ENCODE results near the gene SBNO1.
A peak's percentile ranks its signal among the peaks of the same experiment; 100 is the strongest.
"Not testable (repeated sequence)": the region's sequence is repeated elsewhere in the genome, so short reads cannot be mapped to it uniquely, and the experiment has no call there.

The SBNO1 gene

DNA sequence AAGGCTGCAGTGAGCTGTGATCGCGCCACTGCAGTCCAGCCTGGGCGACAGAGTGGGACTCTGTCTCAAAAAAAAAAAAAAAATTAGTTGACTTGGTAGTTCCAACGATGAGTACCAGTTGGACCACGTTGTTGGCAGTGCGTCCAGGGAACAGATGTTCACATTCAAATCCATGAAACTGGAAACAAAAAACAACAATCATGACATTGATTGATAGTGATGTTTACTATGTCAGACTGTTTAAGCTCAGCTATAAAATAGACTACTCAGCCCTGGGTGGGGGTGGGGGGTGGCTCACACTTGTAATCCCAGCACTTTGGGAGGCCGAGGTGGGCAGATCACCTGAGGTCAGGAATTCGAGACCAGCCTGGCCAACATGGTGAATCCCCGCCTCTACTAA, 112.3 kb downstream of the SBNO1 start:
- 93% methylated on average over 3 of the region's 9 CpGs for WGBS (ENCODE audit: insufficient coverage)
- H3K27me3 ChIP-seq (replicated peaks in 2 of 5; ENCODE audit: control insufficient read depth in 4 of 5, insufficient read depth in 5 of 5, low read length in 4 of 5); POLR2A ChIA-PET; H3K4me3 ChIP-seq (ENCODE audit: control insufficient read depth in 1 of 7, extremely low read depth in 1 of 7, insufficient read depth in 4 of 7, low read depth in 2 of 7, low read length in 6 of 7); DNase-seq; H3K9me3 ChIP-seq (ENCODE audit: control extremely low read depth in 1 of 5, control insufficient read depth in 4 of 5, insufficient read depth in 2 of 5, low read depth in 1 of 5, low read length in 4 of 5): not testable (repeated sequence)
- CTCF ChIA-PET, result interaction anchor here (0.6 to 4.5 kb wide), 4 partner anchors 10 to 36 kb away, joined by 3 to 22 read pairs (median 4); no protein-coding TSS in a partner anchor
- Histone ChIP-seq H3K27ac (ENCODE audit: insufficient read depth in 1 of 2, low read depth in 1 of 2, low read length in 2 of 2, poor library complexity in 1 of 2, severe bottlenecking in 2 of 2) (peak overlapping the region in 1 of 2 experiments; percentile 71), H3K36me3 (ENCODE audit: control insufficient read depth in 4 of 4, insufficient read depth in 4 of 4, low read length in 3 of 4) (peaks cover 5 to 48% (median 38%) of the 10 kb centered on the region in 4 experiments), H3K4me1 (ENCODE audit: control extremely low read depth in 1 of 4, control insufficient read depth in 4 of 4, insufficient read depth in 4 of 4, low read length in 3 of 4) (peaks cover 0 to 21% (median 15%) of the 10 kb centered on the region in 4 experiments)

DNA sequence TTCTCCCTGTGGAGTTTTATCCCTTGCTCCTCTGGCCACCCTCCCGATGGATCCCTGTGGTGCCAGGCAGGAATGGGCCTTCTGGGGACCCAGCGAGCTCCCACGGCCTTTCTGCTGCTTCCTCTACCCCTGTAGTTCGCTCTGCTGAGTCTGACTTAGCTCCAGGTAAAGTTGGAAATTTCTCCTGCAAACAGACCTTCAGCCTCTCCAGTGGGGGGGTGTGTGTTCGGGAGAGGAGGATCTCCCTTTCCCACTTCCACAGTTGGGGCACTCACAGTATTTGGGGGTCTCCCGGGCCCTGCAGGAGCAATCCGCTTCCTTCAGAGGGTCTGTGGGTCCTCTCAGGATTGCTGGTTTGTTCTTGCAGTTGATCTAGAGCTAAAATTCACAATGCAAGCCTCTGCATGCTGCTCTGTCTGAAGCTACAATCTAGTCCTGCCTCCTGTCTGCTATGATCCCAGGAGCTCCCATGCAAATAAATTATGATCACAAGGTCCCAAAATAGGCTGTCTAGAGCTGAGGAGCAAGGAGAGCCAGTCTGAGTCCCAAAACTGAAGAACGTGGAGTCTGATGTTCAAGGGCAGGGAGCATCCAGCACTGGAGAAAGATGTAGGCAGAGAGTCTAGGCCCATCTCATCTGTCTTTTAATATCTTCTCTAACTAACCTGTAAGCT, 113.1 kb downstream of the SBNO1 start:
- POLR2A ChIA-PET, result interaction anchor here (1.5 kb wide), 1 partner anchor 9 kb away, joined by 6 read pairs; no protein-coding TSS in a partner anchor
- CTCF ChIA-PET, result interaction anchor here (1.0 to 4.5 kb wide), 6 partner anchors 9 to 65 kb away, joined by 3 to 22 read pairs (median 4); no protein-coding TSS in a partner anchor
- Histone ChIP-seq H3K4me3 (ENCODE audit: control insufficient read depth in 1 of 7, extremely low read depth in 1 of 7, insufficient read depth in 4 of 7, low read depth in 2 of 7, low read length in 6 of 7) (peak overlapping the region in 2 of 7 experiments; percentile 28 to 52), H3K9me3 (ENCODE audit: control extremely low read depth in 1 of 5, control insufficient read depth in 4 of 5, insufficient read depth in 2 of 5, low read depth in 1 of 5, low read length in 4 of 5) (peaks cover 0 to 6% (median 0%) of the 10 kb centered on the region in 5 experiments), H3K27ac (ENCODE audit: insufficient read depth in 1 of 2, low read depth in 1 of 2, low read length in 2 of 2, poor library complexity in 1 of 2, severe bottlenecking in 2 of 2) (peak overlapping the region; percentile 54 to 71), H3K36me3 (ENCODE audit: control insufficient read depth in 4 of 4, insufficient read depth in 4 of 4, low read length in 3 of 4) (peaks cover 5 to 42% (median 33%) of the 10 kb centered on the region in 4 experiments), H3K27me3 (replicated peaks in 2 of 5; ENCODE audit: control insufficient read depth in 4 of 5, insufficient read depth in 5 of 5, low read length in 4 of 5) (no peaks in the 10 kb centered on the region), H3K4me1 (ENCODE audit: control extremely low read depth in 1 of 4, control insufficient read depth in 4 of 4, insufficient read depth in 4 of 4, low read length in 3 of 4) (peaks cover 0 to 21% (median 15%) of the 10 kb centered on the region in 4 experiments)
- no peak for DNase-seq
- WGBS (ENCODE audit: insufficient coverage), result 93% methylated on average over 2 of the region's 8 CpGs

DNA sequence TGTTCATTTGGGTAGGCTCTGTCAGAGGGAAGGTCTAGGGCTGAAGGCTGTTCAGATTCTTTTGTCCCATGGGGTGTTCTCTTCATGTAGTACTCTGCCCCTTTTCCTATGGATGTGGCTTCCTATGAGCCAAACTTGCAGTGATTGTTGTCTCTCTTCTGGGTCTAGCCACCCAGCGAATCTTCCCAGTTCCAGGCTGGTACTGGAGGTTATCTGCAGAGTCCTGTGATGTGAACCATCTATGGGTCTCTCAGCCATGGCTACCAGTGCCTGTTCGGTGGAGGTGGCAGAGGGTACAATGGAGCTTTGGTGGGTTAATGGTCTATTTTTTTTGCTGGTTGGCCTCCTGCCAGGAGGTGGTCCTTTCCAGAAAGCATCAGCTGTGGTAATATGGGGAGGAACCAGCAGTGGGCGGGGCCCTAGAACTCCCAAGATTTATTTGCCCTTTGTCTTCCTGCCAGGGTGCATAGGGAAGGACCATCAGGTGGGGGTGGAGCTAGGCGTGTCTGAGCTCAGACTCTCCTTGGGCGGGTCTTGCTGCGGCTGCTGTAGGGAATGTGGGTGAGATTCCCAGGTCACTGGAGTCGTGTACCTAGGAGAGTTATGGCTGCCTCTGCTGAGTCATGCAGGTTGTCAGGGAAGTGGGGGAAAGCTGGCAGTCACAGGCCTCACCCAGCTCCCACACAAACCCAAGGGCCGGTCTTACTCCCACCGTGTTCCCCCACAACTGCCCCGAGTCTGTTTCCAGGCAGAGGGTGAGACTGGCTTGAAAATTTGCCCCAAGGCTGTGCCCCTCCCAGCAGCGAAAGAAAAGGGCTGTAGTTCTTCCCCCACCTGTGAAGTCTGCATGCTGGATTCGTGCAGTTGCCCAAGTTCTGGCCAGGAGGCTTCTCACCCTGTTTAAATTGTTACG, 113.9 kb downstream of the SBNO1 start:
- Histone ChIP-seq H3K4me1 (ENCODE audit: control extremely low read depth in 1 of 4, control insufficient read depth in 4 of 4, insufficient read depth in 4 of 4, low read length in 3 of 4) (peaks cover 0 to 21% (median 15%) of the 10 kb centered on the region in 4 experiments), H3K9me3 (ENCODE audit: control extremely low read depth in 1 of 5, control insufficient read depth in 4 of 5, insufficient read depth in 2 of 5, low read depth in 1 of 5, low read length in 4 of 5) (peaks cover 0 to 6% (median 0%) of the 10 kb centered on the region in 5 experiments), H3K27me3 (replicated peaks in 2 of 5; ENCODE audit: control insufficient read depth in 4 of 5, insufficient read depth in 5 of 5, low read length in 4 of 5) (no peaks in the 10 kb centered on the region), H3K27ac (ENCODE audit: insufficient read depth in 1 of 2, low read depth in 1 of 2, low read length in 2 of 2, poor library complexity in 1 of 2, severe bottlenecking in 2 of 2) (peak overlapping the region; percentile 54 to 71), H3K4me3 (ENCODE audit: control insufficient read depth in 1 of 7, extremely low read depth in 1 of 7, insufficient read depth in 4 of 7, low read depth in 2 of 7, low read length in 6 of 7) (peak overlapping the region in 3 of 7 experiments; percentile 11 to 52 (median 28)), H3K36me3 (ENCODE audit: control insufficient read depth in 4 of 4, insufficient read depth in 4 of 4, low read length in 3 of 4) (peaks cover 5 to 34% (median 29%) of the 10 kb centered on the region in 4 experiments)
- DNase-seq, result peak in 2 of 3 donors; percentile 47 to 50
- ChIA-PET CTCF (interaction anchor here (1.0 to 4.7 kb wide), 6 partner anchors 9 to 66 kb away, joined by 3 to 29 read pairs (median 6); no protein-coding TSS in a partner anchor), POLR2A (interaction anchor here (1.5 kb wide), 1 partner anchor 8 kb away, joined by 6 read pairs; no protein-coding TSS in a partner anchor)
- 36% methylated on average over 10 of the region's 13 CpGs for WGBS (ENCODE audit: insufficient coverage)

DNA sequence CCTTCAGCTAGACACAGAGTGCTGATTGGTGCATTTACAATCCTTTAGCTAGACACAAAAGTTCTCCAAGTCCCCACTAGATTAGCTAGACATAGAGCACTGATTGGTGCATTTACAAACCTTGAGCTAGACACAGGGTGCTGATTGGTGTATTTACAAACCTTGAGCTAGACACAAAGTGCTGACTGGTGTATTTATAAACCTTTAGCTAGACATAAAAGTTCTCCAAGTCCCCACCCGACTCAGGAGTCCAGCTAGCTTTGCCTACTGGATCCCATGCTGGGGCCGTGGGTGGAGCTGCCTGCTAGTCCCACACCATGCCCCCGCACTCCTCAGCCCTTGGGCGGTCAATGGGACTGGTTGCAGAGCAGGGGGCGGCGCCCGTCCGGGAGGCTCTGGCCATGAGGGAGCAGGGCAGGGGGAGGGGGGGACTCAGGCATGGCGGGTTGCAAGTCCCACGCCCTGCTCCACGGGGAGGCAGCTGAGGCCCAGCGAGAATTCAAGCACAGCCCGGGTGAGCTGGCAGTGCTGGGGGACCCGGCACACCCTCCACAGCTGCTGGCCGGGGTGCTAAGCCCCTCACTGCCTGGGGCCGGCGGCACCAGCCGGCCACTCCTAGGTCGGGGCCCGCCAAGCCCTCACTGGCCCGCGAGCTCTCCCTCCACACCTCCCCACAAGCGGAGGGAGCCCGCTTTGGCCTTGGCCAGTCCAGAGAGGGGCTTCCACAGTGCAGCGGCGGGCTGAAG, 115.5 kb downstream of the SBNO1 start:
- not testable (repeated sequence) for H3K9me3 ChIP-seq (ENCODE audit: control extremely low read depth in 1 of 5, control insufficient read depth in 4 of 5, insufficient read depth in 2 of 5, low read depth in 1 of 5, low read length in 4 of 5); H3K4me3 ChIP-seq (ENCODE audit: control insufficient read depth in 1 of 7, extremely low read depth in 1 of 7, insufficient read depth in 4 of 7, low read depth in 2 of 7, low read length in 6 of 7); H3K27ac ChIP-seq (ENCODE audit: insufficient read depth in 1 of 2, low read depth in 1 of 2, low read length in 2 of 2, poor library complexity in 1 of 2, severe bottlenecking in 2 of 2); DNase-seq; H3K27me3 ChIP-seq (replicated peaks in 2 of 5; ENCODE audit: control insufficient read depth in 4 of 5, insufficient read depth in 5 of 5, low read length in 4 of 5)
- Histone ChIP-seq H3K4me1 (ENCODE audit: control extremely low read depth in 1 of 4, control insufficient read depth in 4 of 4, insufficient read depth in 4 of 4, low read length in 3 of 4) (peaks cover 0 to 21% (median 15%) of the 10 kb centered on the region in 4 experiments), H3K36me3 (ENCODE audit: control insufficient read depth in 4 of 4, insufficient read depth in 4 of 4, low read length in 3 of 4) (peaks cover 3 to 23% (median 17%) of the 10 kb centered on the region in 4 experiments)
- 97% methylated on average over 15 of the region's 26 CpGs for WGBS (ENCODE audit: insufficient coverage)
- POLR2A ChIA-PET, result interaction anchor here (0.8 kb wide), 1 partner anchor 17 kb away, joined by 4 read pairs; no protein-coding TSS in a partner anchor
- CTCF ChIA-PET, result interaction anchor here (0.6 to 4.7 kb wide), 7 partner anchors 10 to 20 kb away, joined by 3 to 29 read pairs (median 3); no protein-coding TSS in a partner anchor

DNA sequence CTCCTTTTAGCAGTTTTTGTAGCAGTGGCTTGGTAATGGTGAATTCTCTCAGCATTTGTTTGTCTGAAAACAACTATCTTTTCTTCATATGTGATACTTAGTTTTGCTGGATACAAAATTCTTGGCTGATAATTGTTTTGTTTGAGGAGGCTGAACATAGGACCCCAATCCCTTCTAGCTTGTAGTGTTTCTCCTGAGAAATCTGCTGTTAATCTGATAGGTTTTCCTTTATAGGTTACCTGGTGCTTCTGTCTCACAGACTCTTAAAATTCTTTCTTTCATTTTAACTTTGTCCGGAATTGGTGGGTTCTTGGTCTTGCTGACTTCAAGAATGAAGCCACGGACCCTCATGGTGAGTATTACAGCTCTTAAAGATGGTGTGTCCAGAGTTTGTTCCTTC, 116.5 kb downstream of the SBNO1 start:
- H3K9me3 ChIP-seq (ENCODE audit: control extremely low read depth in 1 of 5, control insufficient read depth in 4 of 5, insufficient read depth in 2 of 5, low read depth in 1 of 5, low read length in 4 of 5); H3K27ac ChIP-seq (ENCODE audit: insufficient read depth in 1 of 2, low read depth in 1 of 2, low read length in 2 of 2, poor library complexity in 1 of 2, severe bottlenecking in 2 of 2); H3K27me3 ChIP-seq (replicated peaks in 2 of 5; ENCODE audit: control insufficient read depth in 4 of 5, insufficient read depth in 5 of 5, low read length in 4 of 5); DNase-seq; H3K4me3 ChIP-seq (ENCODE audit: control insufficient read depth in 1 of 7, extremely low read depth in 1 of 7, insufficient read depth in 4 of 7, low read depth in 2 of 7, low read length in 6 of 7): not testable (repeated sequence)
- Histone ChIP-seq H3K36me3 (ENCODE audit: control insufficient read depth in 4 of 4, insufficient read depth in 4 of 4, low read length in 3 of 4) (peaks cover 2 to 13% (median 7%) of the 10 kb centered on the region in 4 experiments), H3K4me1 (ENCODE audit: control extremely low read depth in 1 of 4, control insufficient read depth in 4 of 4, insufficient read depth in 4 of 4, low read length in 3 of 4) (peaks cover 0 to 23% (median 15%) of the 10 kb centered on the region in 4 experiments)
- POLR2A ChIA-PET, result interaction anchor here (1.4 kb wide), 1 partner anchor 15 kb away, joined by 3 read pairs; the partner anchor contains the start of genes MPHOSPH9 and MTRFR
- 100% methylated on average over 2 of the region's 2 CpGs for WGBS (ENCODE audit: insufficient coverage)
- CTCF ChIA-PET, result interaction anchor here (1.3 to 4.7 kb wide), 2 partner anchors 9 to 11 kb away, joined by 4 to 29 read pairs; no protein-coding TSS in a partner anchor

DNA sequence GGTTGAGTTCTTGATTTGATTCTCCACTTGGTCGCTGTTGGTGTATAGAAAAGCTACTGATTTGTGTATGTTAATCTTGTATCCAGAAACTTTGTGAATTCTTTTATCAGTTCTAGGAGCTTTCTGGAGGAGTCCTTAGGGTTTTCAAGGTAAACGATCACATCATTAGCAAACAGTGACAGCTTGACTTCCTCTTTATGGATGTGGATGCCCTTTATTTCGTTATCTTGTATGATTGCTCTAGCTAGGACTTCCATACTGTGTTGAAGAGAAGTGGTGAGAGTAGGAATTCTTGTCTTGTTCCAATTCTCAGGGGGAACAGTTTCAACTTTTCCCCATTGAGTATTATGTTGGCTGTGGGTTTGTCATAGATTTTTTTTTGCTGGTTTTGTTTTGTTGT, 119.0 kb downstream of the SBNO1 start:
- Histone ChIP-seq H3K27me3 (replicated peaks in 2 of 5; ENCODE audit: control insufficient read depth in 4 of 5, insufficient read depth in 5 of 5, low read length in 4 of 5) (no peaks in the 10 kb centered on the region), H3K36me3 (ENCODE audit: control insufficient read depth in 4 of 4, insufficient read depth in 4 of 4, low read length in 3 of 4) (peaks cover 2 to 12% (median 9%) of the 10 kb centered on the region in 4 experiments), H3K4me3 (ENCODE audit: control insufficient read depth in 1 of 7, extremely low read depth in 1 of 7, insufficient read depth in 4 of 7, low read depth in 2 of 7, low read length in 6 of 7) (no peak overlapping the region), H3K4me1 (ENCODE audit: control extremely low read depth in 1 of 4, control insufficient read depth in 4 of 4, insufficient read depth in 4 of 4, low read length in 3 of 4) (peaks cover 2 to 22% (median 14%) of the 10 kb centered on the region in 4 experiments), H3K27ac (ENCODE audit: insufficient read depth in 1 of 2, low read depth in 1 of 2, low read length in 2 of 2, poor library complexity in 1 of 2, severe bottlenecking in 2 of 2) (no peak overlapping the region), H3K9me3 (ENCODE audit: control extremely low read depth in 1 of 5, control insufficient read depth in 4 of 5, insufficient read depth in 2 of 5, low read depth in 1 of 5, low read length in 4 of 5) (peaks cover 0 to 6% (median 0%) of the 10 kb centered on the region in 5 experiments)
- WGBS (ENCODE audit: insufficient coverage), result 86% methylated on average over 2 of the region's 3 CpGs
- POLR2A ChIA-PET, result interaction anchor here (1.4 kb wide), 1 partner anchor 13 kb away, joined by 4 read pairs; the partner anchor contains the start of genes MPHOSPH9 and MTRFR
- CTCF ChIA-PET, result interaction anchor here (1.3 kb wide), 1 partner anchor 13 kb away, joined by 4 read pairs; the partner anchor contains the start of gene MPHOSPH9
- no peak for DNase-seq
